Mammary epithelial cell (primary cell): Measurements from ENCODE around the gene POU2F3.

Experiments used
- EZH2 ChIP-seq: IDR thresholded peaks from 2 replicates; pipeline ENCODE4 v1.6.1; 2012; ENCODE audit warnings: low read length, inconsistent platforms, borderline replicate concordance
- TF ChIP-seq, protein P1 (sequence below), 2 donors: IDR thresholded peaks in 1 of 2; conservative IDR thresholded peaks in 1 of 2; 2 replicates each; pipeline ENCODE4 v1.5.1; 2011 to 2012; ENCODE audit warnings: inconsistent platforms in 2 of 2, low read length in 2 of 2, mild to moderate bottlenecking in 2 of 2, control low read depth in 1 of 2, low read depth in 1 of 2; ENCODE audit not compliant: insufficient read depth in 1 of 2; ENCODE audit errors: extremely low read depth in 1 of 2

DNA sequence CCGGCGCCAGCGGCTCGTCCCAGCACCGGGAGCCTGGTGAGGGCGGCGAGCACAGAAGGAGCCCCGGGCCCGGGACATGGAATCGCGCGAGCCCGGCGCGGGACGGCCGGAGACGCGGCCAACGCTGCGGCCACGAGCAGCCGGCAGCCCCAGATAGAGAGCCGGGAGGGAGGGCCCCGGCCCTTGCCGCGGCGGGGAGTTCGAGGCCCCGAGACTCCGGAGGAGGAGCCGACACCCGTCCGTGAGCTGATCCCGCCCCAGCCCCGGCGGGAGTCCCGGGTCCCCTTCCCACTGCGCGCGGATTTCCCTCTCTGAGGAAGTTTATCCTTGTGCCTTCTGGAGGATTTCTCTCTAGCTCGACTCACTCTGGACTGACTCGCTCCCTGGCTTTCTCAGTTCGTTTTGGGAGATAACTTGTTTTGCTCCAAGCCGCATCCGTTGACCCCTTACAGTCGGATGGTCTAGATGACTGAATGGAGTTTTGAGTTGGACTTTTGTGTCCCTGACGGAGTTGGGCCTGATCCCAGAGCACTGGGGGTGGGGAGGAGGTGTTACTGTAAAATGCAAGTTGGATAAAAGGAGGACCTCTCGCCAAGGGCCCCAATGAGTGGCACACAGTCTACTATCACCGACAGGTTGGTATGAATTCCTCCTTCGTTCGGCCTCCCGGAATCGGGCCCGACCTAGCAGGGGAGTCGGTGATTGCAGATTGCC is 96.9 kb downstream of the POU2F3 start:
- TF ChIP-seq, protein P1, sequence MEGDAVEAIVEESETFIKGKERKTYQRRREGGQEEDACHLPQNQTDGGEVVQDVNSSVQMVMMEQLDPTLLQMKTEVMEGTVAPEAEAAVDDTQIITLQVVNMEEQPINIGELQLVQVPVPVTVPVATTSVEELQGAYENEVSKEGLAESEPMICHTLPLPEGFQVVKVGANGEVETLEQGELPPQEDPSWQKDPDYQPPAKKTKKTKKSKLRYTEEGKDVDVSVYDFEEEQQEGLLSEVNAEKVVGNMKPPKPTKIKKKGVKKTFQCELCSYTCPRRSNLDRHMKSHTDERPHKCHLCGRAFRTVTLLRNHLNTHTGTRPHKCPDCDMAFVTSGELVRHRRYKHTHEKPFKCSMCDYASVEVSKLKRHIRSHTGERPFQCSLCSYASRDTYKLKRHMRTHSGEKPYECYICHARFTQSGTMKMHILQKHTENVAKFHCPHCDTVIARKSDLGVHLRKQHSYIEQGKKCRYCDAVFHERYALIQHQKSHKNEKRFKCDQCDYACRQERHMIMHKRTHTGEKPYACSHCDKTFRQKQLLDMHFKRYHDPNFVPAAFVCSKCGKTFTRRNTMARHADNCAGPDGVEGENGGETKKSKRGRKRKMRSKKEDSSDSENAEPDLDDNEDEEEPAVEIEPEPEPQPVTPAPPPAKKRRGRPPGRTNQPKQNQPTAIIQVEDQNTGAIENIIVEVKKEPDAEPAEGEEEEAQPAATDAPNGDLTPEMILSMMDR (conservative IDR thresholded peaks at IDR 0.05 in 1 of 2, IDR thresholded peaks at IDR 0.05 in 1 of 2; ENCODE audit: extremely low read depth in 1 of 2, insufficient read depth in 1 of 2, low read depth in 1 of 2, low read length in 2 of 2), result no peak
- TF ChIP-seq EZH2, result no peak
